ENCODE data around the gene CALB2.

Gene CALB2

DNA sequence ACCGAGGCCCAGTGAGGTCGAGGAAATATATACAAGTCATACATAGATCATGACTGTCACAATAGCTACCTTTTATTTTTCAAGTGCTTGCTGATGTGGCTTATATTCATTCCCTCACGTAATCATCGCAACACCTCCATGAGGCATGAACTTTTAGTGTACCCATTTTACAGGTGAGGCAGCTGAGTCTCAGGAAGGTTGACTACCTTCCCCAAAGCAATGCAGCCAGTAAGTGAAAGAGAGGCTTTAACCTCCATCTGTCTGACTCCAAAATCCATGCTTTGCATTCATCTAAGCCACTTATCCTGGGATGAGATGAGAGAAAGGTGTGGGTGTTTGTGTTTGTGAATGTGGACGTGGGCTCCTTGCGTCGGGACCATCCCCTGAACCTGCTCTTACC, 30.8 kb downstream of the CALB2 start:
- DNase-seq (ENCODE audit: low spot score): no peak

GRCh38 chr16:71396594-71396993, 38.1 kb downstream of the CALB2 start:
- no peak for DNase-seq (ENCODE audit: low spot score)

GRCh38 chr16:71399801-71400563, 41.5 kb downstream of the CALB2 start:
- no peak for DNase-seq (ENCODE audit: low spot score)

- DNase-seq (ENCODE audit: low spot score): no peak
Observed at GRCh38 chr16:71402007-71402406, 43.5 kb downstream of the CALB2 start.

DNA sequence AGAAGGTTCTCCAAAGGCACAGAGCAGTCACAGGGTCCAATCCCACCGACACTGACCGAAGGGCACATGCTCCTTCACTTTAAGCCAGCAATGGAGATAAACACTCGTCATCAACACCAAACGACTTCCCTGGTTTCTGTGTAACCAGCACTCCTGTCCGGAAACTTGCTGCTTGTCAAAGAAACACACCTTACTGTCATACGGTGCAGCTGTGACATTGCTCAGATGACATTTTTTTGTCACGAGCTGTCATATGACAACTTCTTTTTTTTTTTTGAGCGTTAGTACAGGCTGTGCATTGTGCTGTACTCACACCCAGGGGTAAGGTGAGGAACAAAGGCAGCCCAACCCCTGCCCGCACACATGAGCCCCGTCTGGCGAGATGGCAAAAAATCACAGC, 44.2 kb downstream of the CALB2 start:
- no peak for DNase-seq (ENCODE audit: low spot score)

GRCh38 chr16:71404364-71404763, 45.8 kb downstream of the CALB2 start:
- DNase-seq (ENCODE audit: low spot score): no peak

DNA sequence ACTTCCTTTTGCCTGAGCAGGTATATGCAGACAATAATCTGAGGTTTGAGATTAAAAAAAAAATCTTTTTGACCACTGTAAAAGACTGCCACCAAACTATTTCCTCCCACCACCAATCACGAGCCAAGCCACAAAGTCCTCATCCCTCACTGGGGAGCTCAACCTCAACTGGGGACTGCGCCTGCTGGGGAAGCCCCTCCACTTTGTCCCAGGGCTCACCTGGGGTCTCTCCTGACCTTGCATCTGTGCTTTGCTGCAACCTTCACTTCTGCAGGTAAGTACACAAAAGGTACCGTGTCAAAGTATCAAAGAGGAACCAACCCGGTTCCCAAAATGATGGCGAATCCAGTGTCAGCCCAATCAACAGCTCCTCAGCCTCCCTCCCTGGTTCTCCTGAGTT, 47.8 kb downstream of the CALB2 start:
- no peak for DNase-seq (ENCODE audit: low spot score)

- DNase-seq (ENCODE audit: low spot score): no peak
Observed at GRCh38 chr16:71406724-71407123, 48.2 kb downstream of the CALB2 start.

GRCh38 chr16:71407731-71408130, 49.2 kb downstream of the CALB2 start:
- DNase-seq (ENCODE audit: low spot score): no peak

DNA sequence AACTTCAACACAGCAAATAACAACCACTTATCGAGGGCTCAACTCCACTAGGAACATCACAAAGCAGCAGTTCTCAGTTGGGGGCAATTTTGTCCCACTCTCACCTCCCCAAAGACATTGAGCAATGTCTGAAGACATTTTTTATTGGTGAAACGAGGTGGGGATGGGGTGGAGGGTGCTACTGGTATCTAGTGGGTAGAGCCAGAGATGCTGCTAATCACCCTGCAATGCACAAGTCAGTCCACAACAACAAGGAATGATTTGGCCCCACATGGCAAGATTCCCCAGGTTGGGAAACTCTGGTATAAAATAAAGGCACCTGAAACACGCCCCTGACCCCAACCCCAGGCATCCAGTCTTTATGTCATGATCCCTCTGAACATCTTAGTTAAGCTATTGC, 50.0 kb downstream of the CALB2 start:
- no peak for DNase-seq (ENCODE audit: low spot score)

GRCh38 chr16:71409011-71409775, 50.7 kb downstream of the CALB2 start:
- no peak for DNase-seq (ENCODE audit: low spot score)

DNA sequence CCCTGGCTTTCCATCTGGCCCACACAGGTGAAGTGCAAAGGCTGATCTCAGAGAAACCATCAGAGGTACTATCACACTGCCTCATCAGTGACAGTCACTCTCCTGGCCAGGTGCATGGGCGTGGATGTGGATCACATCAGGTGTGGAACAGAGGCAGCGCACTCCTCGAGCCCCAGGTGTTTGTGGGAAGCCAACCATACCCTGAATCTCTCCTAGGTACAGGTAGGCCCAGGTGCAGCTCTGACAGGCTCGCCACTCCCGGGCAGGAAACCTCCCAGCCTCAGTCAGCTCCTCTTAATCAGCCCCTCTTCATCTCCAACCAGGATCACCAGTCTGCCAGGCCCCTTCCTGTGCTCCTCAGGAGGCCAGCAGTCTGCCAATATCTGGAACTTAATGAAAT, 51.6 kb downstream of the CALB2 start:
- no peak for DNase-seq (ENCODE audit: low spot score)

- DNase-seq (ENCODE audit: low spot score): peak; percentile 69
Observed at GRCh38 chr16:71412270-71413160, 54.0 kb downstream of the CALB2 start.

DNA sequence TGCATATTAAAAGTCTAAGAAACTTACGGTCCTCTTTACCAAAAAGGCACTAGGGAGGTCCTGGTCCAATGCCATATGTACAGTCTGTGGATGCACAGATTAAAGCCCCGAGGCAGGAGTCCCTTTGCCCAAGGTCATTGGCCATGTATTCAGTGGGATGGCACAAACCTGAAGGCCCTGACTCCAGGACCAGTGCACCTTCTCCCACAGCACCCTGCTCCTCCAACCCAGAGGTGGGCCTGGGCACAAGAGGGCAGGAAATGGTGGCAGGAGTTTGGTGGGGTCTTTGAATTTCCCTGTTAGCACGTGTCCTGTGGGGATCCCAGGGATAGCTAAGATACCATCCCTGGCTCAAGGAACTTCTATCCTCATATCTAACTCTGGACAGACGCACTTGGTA, 54.8 kb downstream of the CALB2 start:
- DNase-seq (ENCODE audit: low spot score): no peak

DNA sequence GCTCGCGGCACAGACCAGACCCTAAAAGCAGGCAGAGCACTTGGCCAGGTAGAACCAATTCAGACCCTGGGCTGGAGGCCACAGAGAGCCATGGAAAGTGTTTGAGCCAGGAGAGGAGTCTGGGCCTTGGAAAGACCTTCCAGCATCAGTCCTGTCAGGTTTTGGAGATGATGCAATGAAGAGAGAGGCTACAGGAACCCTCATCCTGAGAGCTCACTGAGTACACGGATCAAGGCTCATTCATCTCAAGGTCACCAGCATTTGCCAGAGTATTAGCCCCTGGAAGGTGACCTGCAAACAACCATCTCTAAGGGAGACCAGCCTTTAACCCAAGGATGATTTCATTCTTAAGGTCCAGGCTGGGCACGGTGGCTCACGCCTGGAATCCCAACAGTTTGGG, 55.5 kb downstream of the CALB2 start:
- no peak for DNase-seq (ENCODE audit: low spot score)

DNA sequence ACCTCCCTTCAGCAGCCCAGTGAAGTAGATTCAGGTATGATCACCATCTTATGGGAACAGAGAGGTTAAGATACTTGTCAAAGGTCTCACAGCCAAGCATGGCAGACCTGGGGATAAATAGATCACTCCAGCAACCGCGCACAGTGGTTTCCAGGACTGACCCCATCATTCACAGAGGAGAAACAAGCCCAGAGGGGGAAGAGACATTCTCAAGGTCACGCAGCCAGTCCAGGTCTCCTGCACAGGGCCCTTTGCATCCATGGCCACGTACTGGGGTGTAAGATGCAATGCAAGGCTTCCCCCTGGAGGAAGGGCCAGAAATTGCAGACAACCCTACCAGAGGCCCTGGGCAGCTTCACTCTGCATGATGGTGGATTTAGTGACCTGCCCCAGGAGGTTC, 63.4 kb downstream of the CALB2 start:
- peak; percentile 24 for DNase-seq (ENCODE audit: low spot score)

- DNase-seq (ENCODE audit: low spot score): no peak
Observed at GRCh38 chr16:71423016-71423415, 64.5 kb downstream of the CALB2 start.

DNA sequence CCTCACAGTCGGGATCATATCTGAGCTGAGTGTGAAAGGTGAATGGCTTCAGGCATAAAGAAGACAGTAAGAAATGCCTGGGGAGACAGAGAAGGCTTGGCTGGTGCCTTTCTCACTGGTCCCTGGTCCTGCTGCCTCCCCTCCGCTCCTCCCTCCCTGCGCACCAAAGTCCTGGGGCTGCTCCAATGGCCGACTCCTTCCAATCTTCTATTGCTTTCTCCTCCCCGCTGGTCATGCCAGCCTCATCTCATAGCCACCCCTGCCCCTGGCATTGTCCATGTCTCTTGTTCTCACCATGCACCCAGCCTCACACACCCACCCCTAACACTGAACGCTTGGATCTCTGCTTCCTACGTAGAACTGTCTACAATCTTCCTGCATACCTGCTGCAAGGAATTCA, 65.3 kb downstream of the CALB2 start:
- DNase-seq (ENCODE audit: low spot score): no peak

DNA sequence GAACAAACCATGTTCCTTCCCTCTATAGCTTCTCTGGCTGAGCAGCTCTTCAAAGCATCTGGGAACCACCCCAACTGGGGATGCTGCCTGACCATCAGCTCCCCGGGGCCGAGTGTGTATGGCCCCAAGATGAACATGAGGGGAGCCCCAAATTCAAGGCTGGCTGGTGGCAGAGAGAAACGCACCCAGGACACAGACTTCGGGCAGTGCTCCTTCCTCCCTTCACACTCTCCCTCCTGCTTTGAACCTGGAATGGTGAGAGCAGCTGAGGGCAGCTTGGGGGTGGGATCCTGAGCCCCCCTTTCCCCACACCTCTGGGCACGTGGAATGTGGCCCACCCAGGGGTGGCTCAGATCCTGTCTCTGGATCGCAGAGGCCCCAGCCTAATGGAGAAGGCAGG, 66.1 kb downstream of the CALB2 start:
- no peak for DNase-seq (ENCODE audit: low spot score)

DNA sequence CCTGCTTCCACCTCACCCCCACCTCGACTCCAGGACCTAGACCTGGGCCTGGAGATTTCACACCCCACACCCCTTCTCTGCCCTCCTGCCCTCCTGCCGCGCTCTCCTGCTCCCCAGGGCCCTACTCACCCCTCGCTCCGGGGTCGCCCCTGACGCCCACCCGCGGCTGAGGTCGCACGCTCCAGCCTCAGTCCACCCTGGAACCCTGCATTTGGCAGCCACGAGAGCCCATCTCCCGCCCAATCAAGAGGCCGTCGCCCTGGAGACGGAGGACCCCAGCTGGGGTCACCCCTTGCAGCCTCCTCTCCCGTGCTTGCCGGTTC, 67.2 kb downstream of the CALB2 start:
- no peak for DNase-seq (ENCODE audit: low spot score)

DNA sequence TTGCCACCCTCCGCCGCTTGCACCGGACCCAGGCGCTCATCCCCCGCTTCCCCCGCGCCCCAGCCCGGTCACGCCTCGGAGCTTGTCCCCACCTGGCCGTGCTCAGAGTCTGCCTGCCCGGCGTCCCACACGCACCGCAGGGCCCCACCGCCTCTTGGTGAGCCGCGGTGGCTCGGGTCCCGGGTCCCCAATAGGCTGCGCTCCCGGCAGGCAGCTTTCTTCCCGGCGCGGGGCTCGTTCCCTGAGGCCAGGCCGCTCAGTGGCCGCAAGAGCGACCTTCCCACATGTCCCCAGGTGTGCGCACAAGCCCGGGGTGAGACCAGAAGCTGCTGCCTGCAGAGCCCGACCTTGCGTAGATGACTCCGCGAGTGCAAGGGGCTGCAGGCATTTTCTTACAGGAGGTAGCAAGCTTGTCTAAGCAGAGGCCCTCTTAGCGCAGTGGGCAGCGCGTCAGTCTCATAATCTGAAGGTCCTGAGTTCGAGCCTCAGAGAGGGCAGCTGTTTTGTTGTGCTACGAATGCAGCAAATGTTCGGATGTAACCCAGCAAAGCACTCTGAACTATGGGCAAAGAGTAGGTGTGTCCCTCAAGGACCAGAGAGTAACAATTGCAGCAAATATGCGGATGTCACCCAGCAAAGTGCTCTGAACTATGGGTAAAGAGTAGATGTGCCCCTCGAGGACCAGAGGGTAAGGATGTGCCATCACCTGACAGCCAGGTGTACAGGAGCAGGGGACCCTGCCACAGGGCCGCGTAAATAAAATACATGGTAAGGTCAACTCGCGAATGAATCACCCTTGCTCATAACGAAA, 67.8 kb downstream of the CALB2 start:
- DNase-seq (ENCODE audit: low spot score): no peak
